ENCODE data around the gene TLR10.
"Not testable (repeated sequence)": the region's sequence is repeated elsewhere in the genome, so short reads cannot be mapped to it uniquely, and the experiment has no call there.

Gene TLR10

DNA sequence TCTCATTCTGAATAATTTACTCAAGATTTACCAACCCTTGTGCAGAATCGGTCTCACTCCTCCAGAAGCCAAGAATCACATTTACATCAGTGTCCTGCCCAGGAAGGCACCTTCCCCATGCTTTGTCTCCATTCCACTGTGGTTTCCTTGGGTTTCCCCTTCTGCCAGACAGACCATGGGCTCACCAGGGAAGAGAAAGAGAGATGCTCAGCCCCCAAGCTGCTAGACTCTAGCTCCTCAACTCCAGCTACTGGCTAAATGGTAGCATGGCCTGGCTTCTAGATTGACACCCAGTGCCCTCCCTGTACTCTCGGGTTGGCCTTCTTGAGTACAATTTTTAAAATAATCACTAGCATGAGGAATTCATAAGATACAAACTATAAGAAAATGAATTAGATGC is 12.9 kb downstream of the TLR10 start:
- in situ Hi-C loops (cut with HindIII; ENCODE audit: low sequenced_read_pairs), result no loop called here

- in situ Hi-C loops (cut with HindIII; ENCODE audit: low sequenced_read_pairs), result no loop called here
Observed at GRCh38 chr4:38769441-38769840, 13.3 kb downstream of the TLR10 start.

DNA sequence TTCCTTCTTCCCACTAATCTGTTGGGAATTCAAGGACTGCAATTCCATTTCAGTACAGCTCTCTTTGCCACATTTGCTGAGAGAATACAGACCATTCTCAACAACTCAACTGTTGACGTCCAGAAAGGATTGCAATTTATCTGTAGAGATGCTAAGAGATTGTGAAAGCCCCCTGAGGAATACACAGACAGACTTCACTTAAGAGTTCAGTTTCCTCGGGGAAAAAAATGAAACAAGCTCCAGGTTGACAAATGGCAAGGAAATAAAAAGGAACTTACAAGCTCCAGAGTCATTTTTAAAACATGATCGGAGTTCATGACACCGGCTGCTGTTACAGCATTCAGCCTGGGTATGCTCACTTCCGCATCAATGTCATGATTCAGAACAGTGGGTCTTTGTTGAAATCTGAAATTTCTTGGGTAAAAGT is 13.8 kb downstream of the TLR10 start:
- in situ Hi-C loops (cut with HindIII; ENCODE audit: low sequenced_read_pairs), result no loop called here

- in situ Hi-C loops (cut with HindIII; ENCODE audit: low sequenced_read_pairs), result not testable (repeated sequence)
Observed at GRCh38 chr4:38766940-38767339, 15.8 kb downstream of the TLR10 start.

DNA sequence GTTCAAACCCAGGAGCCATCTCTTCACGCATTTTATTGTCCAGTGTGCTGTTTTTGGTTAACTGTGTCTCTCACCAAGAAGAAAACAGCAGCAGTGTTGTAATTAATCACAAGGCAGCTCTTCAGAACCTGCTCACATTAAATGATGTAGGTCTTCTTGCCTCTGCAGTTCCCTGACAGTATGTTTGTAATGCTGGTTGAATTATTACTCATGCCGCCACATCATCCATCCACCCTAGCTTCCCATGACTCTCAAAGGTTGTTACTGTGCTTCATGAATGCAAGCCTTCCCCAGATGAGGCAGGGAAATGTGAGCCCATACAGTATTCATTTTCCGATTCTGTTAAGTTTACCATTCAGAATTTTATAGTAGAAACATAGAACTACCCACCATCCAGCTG is 17.4 kb downstream of the TLR10 start:
- in situ Hi-C loops (cut with HindIII; ENCODE audit: low sequenced_read_pairs), result no loop called here

- in situ Hi-C loops (cut with HindIII; ENCODE audit: low sequenced_read_pairs), result no loop called here
Observed at GRCh38 chr4:38764277-38764676, 18.5 kb downstream of the TLR10 start.

DNA sequence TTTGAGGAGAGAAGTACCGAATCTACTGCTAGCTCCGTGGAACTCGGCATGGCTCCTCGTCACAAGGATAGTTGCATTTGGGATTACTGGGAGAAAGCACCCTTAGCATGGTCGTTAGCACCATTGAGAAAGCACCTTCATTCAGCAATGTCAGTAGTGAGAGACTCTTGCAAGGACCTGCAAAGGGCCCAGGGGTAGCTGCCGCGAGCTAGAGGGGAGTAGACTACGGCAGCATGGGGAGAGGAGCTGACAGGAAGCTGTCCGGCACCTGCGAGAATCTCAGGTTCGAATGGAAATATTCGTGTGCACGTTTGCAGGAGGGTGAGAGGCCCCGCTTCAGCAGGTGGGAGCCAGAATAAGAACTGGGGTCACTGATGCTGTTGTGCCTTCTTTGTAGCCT is 20.2 kb downstream of the TLR10 start:
- in situ Hi-C loops (cut with HindIII; ENCODE audit: low sequenced_read_pairs), result no loop called here

- in situ Hi-C loops (cut with HindIII; ENCODE audit: low sequenced_read_pairs), result no loop called here
Observed at GRCh38 chr4:38759790-38760122, 23.0 kb downstream of the TLR10 start.

GRCh38 chr4:38759113-38759789 is 23.5 kb downstream of the TLR10 start:
- in situ Hi-C loops (cut with HindIII; ENCODE audit: low sequenced_read_pairs), result no loop called here

- in situ Hi-C loops (cut with HindIII; ENCODE audit: low sequenced_read_pairs), result no loop called here
Observed at GRCh38 chr4:38757945-38758600, 24.7 kb downstream of the TLR10 start.

DNA sequence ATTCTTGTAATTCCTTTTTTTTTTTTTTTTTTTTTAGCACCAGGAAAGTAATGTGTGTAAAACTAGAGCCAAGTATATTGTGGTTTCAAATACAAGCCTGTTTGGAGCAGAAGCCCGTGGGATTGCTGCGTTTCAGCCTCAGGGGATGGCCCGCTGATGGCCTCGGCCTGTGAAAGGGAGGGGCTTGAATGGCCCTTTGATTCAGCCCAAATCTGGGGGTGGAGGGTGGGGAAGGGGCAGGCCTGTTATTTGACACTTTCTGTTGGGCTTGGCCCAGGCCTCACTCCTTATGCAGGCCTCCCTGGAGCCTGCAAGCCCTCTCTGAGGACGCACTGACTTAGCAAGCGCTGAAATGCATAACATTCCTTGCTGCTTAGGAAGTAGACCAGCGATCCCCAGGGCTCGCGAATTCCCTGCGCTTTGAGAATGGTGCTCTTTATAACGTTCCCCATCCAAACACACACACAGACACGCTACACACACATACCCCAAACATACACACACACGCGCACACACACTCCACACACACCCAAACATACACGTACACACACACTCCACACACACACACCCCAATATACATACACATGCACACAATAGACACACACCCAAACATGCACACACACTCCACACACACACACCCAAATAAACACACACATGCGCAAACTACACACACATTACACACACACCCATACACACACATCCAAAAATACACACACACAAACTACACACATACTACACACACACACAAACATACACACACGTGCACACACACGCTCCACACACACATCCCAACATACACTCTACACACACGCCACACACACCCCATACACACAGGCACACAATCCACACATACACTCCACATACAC is 29.6 kb downstream of the TLR10 start:
- in situ Hi-C loops (cut with HindIII; ENCODE audit: low sequenced_read_pairs), result no loop called here

- in situ Hi-C loops (cut with HindIII; ENCODE audit: low sequenced_read_pairs), result no loop called here
Observed at GRCh38 chr4:38752372-38752940, 30.3 kb downstream of the TLR10 start.

DNA sequence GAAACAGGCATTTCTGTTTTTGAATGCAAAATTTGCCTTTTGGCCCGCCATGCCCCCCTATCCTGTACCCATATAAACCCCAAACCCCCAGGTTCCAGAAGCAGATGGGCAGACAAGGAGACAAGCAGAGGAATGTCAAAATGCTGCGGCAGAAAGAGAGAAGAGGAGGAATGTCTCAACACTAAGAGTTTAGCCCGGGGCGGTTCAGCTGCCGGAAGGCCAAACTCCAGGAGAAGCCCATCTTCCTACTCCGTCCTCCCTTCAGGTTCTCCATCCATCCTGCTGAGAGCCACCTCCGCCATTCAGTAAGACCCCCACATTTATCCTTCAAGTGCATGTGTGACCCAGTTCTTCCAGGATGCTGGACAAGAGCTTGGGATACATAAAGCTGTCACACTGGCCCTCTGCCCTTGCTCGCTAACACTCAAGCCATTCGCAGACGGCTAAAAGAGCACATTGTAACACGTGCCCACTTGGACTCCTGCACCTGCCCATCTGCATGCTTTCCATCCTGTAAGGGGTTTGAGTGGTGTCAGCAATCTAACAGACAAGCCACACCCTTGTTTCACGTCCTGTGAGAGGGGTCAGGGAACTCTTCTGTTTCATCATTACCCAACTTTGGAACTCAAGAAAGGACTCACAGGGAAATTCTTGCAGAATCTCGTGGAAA is 31.3 kb downstream of the TLR10 start:
- in situ Hi-C loops (cut with HindIII; ENCODE audit: low sequenced_read_pairs), result no loop called here

DNA sequence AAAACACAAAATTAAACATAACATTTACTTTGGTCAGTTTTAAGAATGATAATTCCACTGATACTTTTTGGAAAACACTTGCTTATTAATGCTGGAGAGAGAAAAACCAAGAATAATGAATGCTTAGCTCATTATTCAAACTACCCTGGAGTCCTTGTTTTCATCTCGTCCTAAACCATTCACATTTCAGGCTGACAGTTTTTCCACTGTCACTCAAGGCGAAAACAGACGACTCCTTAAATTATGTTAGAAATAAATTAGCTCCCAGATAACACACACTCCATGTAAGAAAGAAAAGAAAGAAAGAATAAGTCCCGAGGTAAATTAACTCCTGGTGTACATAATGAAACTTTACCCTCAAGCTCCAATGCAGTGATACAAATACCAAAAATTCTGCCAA is 33.5 kb downstream of the TLR10 start:
- in situ Hi-C loops (cut with HindIII; ENCODE audit: low sequenced_read_pairs), result no loop called here

GRCh38 chr4:38747629-38748028 is 35.2 kb downstream of the TLR10 start:
- in situ Hi-C loops (cut with HindIII; ENCODE audit: low sequenced_read_pairs), result no loop called here

- in situ Hi-C loops (cut with HindIII; ENCODE audit: low sequenced_read_pairs), result no loop called here
Observed at GRCh38 chr4:38745881-38746280, 36.9 kb downstream of the TLR10 start.

- in situ Hi-C loops (cut with HindIII; ENCODE audit: low sequenced_read_pairs), result no loop called here
Observed at GRCh38 chr4:38743866-38744265, 38.9 kb downstream of the TLR10 start.

DNA sequence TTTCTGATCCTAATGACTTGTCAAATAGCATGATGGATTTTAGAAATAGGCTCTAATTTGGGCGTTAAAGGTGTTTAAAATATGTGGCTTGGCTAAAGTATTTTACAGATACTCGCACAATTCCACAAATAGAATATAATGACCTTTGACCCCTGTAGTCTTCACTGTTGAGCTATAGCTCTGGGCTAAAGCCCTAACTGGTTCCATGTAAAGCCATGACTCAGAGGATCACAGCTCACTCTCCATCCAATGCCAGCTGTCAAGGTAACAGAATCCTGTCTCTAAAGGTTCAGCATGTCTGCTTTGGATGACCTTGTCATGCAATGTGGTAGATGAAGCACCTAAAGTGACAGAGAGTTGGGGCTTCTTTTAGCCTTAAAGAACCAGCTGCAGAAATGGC is 42.5 kb downstream of the TLR10 start:
- in situ Hi-C loops (cut with HindIII; ENCODE audit: low sequenced_read_pairs), result no loop called here

- in situ Hi-C loops (cut with HindIII; ENCODE audit: low sequenced_read_pairs), result no loop called here
Observed at GRCh38 chr4:38738940-38739803, 43.6 kb downstream of the TLR10 start.

- in situ Hi-C loops (cut with HindIII; ENCODE audit: low sequenced_read_pairs), result no loop called here
Observed at GRCh38 chr4:38735870-38736269, 46.9 kb downstream of the TLR10 start.
